GM12892 (cell line): Measurements from ENCODE around the gene ABHD17B.
A peak's percentile ranks its signal among the peaks of the same experiment; 100 is the strongest.

Source experiments
- DNase-seq: peaks from one replicate; pipeline ENCODE4 v3.0.0; 2011; ENCODE audit not compliant: insufficient read length
- FAIRE-seq: peaks from 2 replicates; lab custom pipeline; 2011; peaks lifted over from hg19 to GRCh38; lab: Jason Lieb, UNC
- POLR2A ChIP-seq: IDR thresholded peaks from 2 replicates; pipeline ENCODE4 v1.6.1; 2011; ENCODE audit warnings: low read depth, low read length, control low read depth
- POLR2AphosphoS5 ChIP-seq: IDR thresholded peaks from 2 replicates; pipeline ENCODE4 v1.6.1; 2011; ENCODE audit warnings: low read depth, low read length, control low read depth
- TAF1 ChIP-seq: IDR thresholded peaks from 2 replicates; pipeline ENCODE4 v1.6.1; 2011; ENCODE audit warnings: low read depth, mild to moderate bottlenecking, control low read depth, low read length, borderline replicate concordance

Gene ABHD17B

GRCh38 chr9:71858812-71859211, 52.2 kb downstream of the ABHD17B start:
- peak; percentile 54 for FAIRE-seq
- DNase-seq: no peak
- no peak for TF ChIP-seq POLR2AphosphoS5
- TF ChIP-seq TAF1: no peak
- TF ChIP-seq POLR2A: no peak

- no peak for DNase-seq
Observed at GRCh38 chr9:71858102-71858798, 52.7 kb downstream of the ABHD17B start.

GRCh38 chr9:71857159-71857558, 53.8 kb downstream of the ABHD17B start:
- TF ChIP-seq POLR2AphosphoS5 (no peak), POLR2A (no peak), TAF1 (no peak)
- no peak for FAIRE-seq
- no peak for DNase-seq

More at GRCh38 chr9:71858102-71858798, 52.7 kb downstream of the ABHD17B start:
- FAIRE-seq: no peak
- TF ChIP-seq POLR2A: no peak
- no peak for TF ChIP-seq TAF1
- no peak for TF ChIP-seq POLR2AphosphoS5

GRCh38 chr9:71854811-71855210, 56.2 kb downstream of the ABHD17B start:
- FAIRE-seq: no peak

GRCh38 chr9:71853084-71853483, 57.9 kb downstream of the ABHD17B start:
- FAIRE-seq (no peak), DNase-seq (no peak)
- no peak for TF ChIP-seq POLR2AphosphoS5
- no peak for TF ChIP-seq TAF1
- TF ChIP-seq POLR2A: no peak

More at GRCh38 chr9:71854811-71855210, 56.2 kb downstream of the ABHD17B start:
- TF ChIP-seq POLR2AphosphoS5 (no peak), TAF1 (no peak), POLR2A (no peak)
- no peak for DNase-seq

GRCh38 chr9:71850996-71851395, 60.0 kb downstream of the ABHD17B start:
- no peak for DNase-seq
- TF ChIP-seq POLR2A (no peak), TAF1 (no peak), POLR2AphosphoS5 (no peak)
- FAIRE-seq: no peak

- TF ChIP-seq POLR2AphosphoS5: no peak
- TF ChIP-seq TAF1: no peak
- no peak for TF ChIP-seq POLR2A
- FAIRE-seq (no peak), DNase-seq (no peak)
Observed at GRCh38 chr9:71847892-71848291, 63.1 kb downstream of the ABHD17B start.

GRCh38 chr9:71844808-71845207, 66.2 kb downstream of the ABHD17B start:
- TF ChIP-seq TAF1 (no peak), POLR2AphosphoS5 (no peak), POLR2A (no peak)
- no peak for DNase-seq
- no peak for FAIRE-seq

- no peak for FAIRE-seq
- DNase-seq: no peak
- TF ChIP-seq TAF1 (no peak), POLR2A (no peak), POLR2AphosphoS5 (no peak)
Observed at GRCh38 chr9:71839668-71840067, 71.3 kb downstream of the ABHD17B start.

- DNase-seq: no peak
- no peak for TF ChIP-seq POLR2AphosphoS5
- TF ChIP-seq POLR2A: no peak
- no peak for TF ChIP-seq TAF1
- FAIRE-seq: no peak
Observed at GRCh38 chr9:71835596-71835995, 75.4 kb downstream of the ABHD17B start.

GRCh38 chr9:71830929-71831328, 80.1 kb downstream of the ABHD17B start:
- TF ChIP-seq POLR2AphosphoS5: no peak
- TF ChIP-seq TAF1: no peak
- no peak for TF ChIP-seq POLR2A
- DNase-seq (no peak), FAIRE-seq (no peak)

GRCh38 chr9:71830153-71830552, 80.8 kb downstream of the ABHD17B start:
- TF ChIP-seq TAF1: no peak
- DNase-seq (no peak), FAIRE-seq (no peak)
